Neural progenitor cell (in vitro differentiated cells): Measurements from ENCODE around the gene AFG1L. TPM values are rescaled to one million over a fixed set of nuclear protein-coding genes. Genes with fewer than 3 reads are reported as not detected.

ENCODE experiments used
- DNase-seq: peaks from one replicate; pipeline ENCODE4 v3.0.0-alpha.2; 2016; ENCODE audit warnings: low spot score
- H2AFZ ChIP-seq: fragments of 200-600 bp; sonication (generic); replicated peaks from 2 replicates; pipeline ENCODE4 v1.6.1; 2016; ENCODE audit warnings: antibody characterized with exemption
- H3F3A ChIP-seq: fragments of 200-600 bp; sonication (generic); 2 replicates; pipeline ENCODE4 v1.6.1; 2016; ENCODE audit warnings: antibody characterized with exemption, low read depth
- H3K27ac ChIP-seq: fragments of 200-600 bp; sonication (generic); 2 replicates; pipeline ENCODE4 v1.5.1; 2016; ENCODE audit warnings: mild to moderate bottlenecking
- H3K27me3 ChIP-seq: fragments of 200-600 bp; sonication (generic); 2 replicates; pipeline ENCODE4 v1.6.1; 2016; ENCODE audit warnings: mild to moderate bottlenecking, moderate library complexity
- H3K36me3 ChIP-seq: fragments of 200-600 bp; sonication (generic); 2 replicates; pipeline ENCODE4 v1.5.1; 2016
- H3K4me1 ChIP-seq: fragments of 200-600 bp; sonication (generic); 2 replicates; pipeline ENCODE4 v1.6.1; 2016; ENCODE audit warnings: mixed run types
- H3K4me2 ChIP-seq: fragments of 200-600 bp; sonication (generic); 2 replicates; pipeline ENCODE4 v1.6.1; 2016
- H3K4me3 ChIP-seq: fragments of 200-600 bp; sonication (generic); 2 replicates; pipeline ENCODE4 v1.5.1; 2016
- H3K79me2 ChIP-seq: fragments of 200-600 bp; sonication (generic); 2 replicates; pipeline ENCODE4 v1.6.1; 2016; ENCODE audit warnings: low read depth
- H3K9ac ChIP-seq: fragments of 200-600 bp; sonication (generic); 2 replicates; pipeline ENCODE4 v1.6.1; 2016
- H3K9me3 ChIP-seq: fragments of 200-600 bp; sonication (generic); 2 replicates; pipeline ENCODE4 v1.5.1; 2016; ENCODE audit warnings: low read depth
- H4K20me1 ChIP-seq: fragments of 200-600 bp; sonication (generic); 2 replicates; pipeline ENCODE4 v1.6.1; 2016; ENCODE audit warnings: low read depth
- H3K27ac Mint-ChIP-seq: 3 replicates; pipeline ENCODE4 v1.8.0; 2021; ENCODE audit warnings: mixed read lengths
- H3K27me3 Mint-ChIP-seq: 2 replicates; pipeline ENCODE4 v1.8.0; 2022; ENCODE audit warnings: low read depth, mild to moderate bottlenecking, inconsistent platforms, moderate library complexity, mixed read lengths; ENCODE audit not compliant: insufficient read depth
- H3K36me3 Mint-ChIP-seq: 3 replicates; pipeline ENCODE4 v1.8.0; 2021; ENCODE audit warnings: mixed read lengths
- H3K4me1 Mint-ChIP-seq: 3 replicates; pipeline ENCODE4 v1.8.0; 2021; ENCODE audit warnings: mixed read lengths
- H3K4me3 Mint-ChIP-seq: 3 replicates; pipeline ENCODE4 v1.8.0; 2021; ENCODE audit warnings: mild to moderate bottlenecking, moderate library complexity, mixed read lengths
- H3K9me3 Mint-ChIP-seq: 3 replicates; pipeline ENCODE4 v1.8.0; 2020; ENCODE audit warnings: mixed read lengths
- EZH2 ChIP-seq: fragments of 200-600 bp; sonication (generic); IDR thresholded peaks from 2 replicates; pipeline ENCODE4 v1.6.1; 2017; ENCODE audit warnings: antibody characterized with exemption, mild to moderate bottlenecking, moderate library complexity
- EZH2phosphoT487 ChIP-seq: fragments of 200-600 bp; sonication (generic); IDR thresholded peaks from 2 replicates; pipeline ENCODE4 v1.6.1; 2017; ENCODE audit warnings: antibody characterized with exemption
- total RNA-seq: library from RNA; depleted of rRNA; stranded (reverse); fragments of >200 nt; gene quantifications from 2 replicates; pipeline ENCODE4 v1.2.3, GENCODE V29; 2015; ENCODE audit warnings: low replicate concordance
- TF ChIP-seq, protein P1 (sequence below): fragments of 200-600 bp; sonication (generic); IDR thresholded peaks from 2 replicates; pipeline ENCODE4 v1.5.1; 2017; ENCODE audit warnings: antibody characterized with exemption, mild to moderate bottlenecking

Gene AFG1L
- total RNA-seq, 1 donor from 2014 or later, result 8.3 TPM

DNA sequence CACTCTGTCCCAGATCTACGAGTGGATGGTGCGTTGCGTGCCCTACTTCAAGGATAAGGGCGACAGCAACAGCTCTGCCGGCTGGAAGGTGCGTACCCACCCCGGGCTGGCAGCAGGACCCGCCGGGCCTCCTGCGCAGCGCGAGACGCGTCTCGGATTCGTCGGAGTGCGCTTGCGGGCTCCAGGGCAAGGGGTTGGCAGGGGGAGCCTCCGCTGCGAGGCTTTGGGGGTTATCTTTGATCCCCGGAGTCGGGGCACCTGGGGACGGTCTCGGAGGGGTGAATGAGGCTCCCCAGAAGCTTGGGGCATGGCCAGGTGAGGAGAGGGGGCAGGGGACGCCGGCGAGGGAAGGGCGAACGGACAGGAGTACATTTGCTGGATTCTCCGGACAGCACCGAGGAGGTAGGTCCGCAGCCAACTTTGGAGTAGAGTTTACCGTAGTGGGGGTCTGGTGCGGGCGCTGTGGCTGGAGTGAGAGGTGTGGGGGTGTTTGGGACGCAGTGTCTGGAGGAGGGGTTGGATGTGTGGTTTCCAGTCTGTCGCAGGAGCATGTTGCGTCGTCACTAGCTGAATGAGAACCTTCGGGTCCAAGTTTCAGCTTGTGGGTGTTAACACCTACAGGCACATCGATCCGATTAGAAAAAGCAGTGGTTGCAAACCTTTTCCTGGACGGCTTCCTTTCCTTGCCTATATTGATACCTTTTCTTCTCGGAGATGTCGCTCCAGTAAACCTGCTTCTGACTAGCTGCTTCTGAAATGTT is 267.1 kb downstream of the AFG1L start:
- H3K9ac ChIP-seq, result peak overlapping the region; percentile 27
- peak overlapping the region; percentile 85 for H3K4me2 ChIP-seq
- peaks cover 40% of the 10 kb centered on the region for H3F3A ChIP-seq
- H3K79me2 ChIP-seq, result peaks cover 42% of the 10 kb centered on the region
- Mint-ChIP-seq H3K27ac (no peak overlapping the region), H3K9me3 (peaks cover 4% of the 10 kb centered on the region), H3K36me3 (peaks cover 9% of the 10 kb centered on the region), H3K4me3 (peak overlapping the region; percentile 96), H3K4me1 (peaks cover 22% of the 10 kb centered on the region), H3K27me3 (peaks cover 21% of the 10 kb centered on the region)
- DNase-seq, result peak; percentile 60
- peaks cover 55% of the 10 kb centered on the region for H4K20me1 ChIP-seq
- no peaks in the 10 kb centered on the region for H3K9me3 ChIP-seq
- no peak overlapping the region for H2AFZ ChIP-seq
- no peak overlapping the region for H3K27ac ChIP-seq
- H3K27me3 ChIP-seq, result peaks cover 45% of the 10 kb centered on the region
- peak overlapping the region; percentile 76 for H3K4me3 ChIP-seq
- H3K36me3 ChIP-seq, result no peaks in the 10 kb centered on the region
- H3K4me1 ChIP-seq, result peaks cover 14% of the 10 kb centered on the region
- TF ChIP-seq EZH2phosphoT487, result peak; percentile 13
- TF ChIP-seq EZH2, result no peak

DNA sequence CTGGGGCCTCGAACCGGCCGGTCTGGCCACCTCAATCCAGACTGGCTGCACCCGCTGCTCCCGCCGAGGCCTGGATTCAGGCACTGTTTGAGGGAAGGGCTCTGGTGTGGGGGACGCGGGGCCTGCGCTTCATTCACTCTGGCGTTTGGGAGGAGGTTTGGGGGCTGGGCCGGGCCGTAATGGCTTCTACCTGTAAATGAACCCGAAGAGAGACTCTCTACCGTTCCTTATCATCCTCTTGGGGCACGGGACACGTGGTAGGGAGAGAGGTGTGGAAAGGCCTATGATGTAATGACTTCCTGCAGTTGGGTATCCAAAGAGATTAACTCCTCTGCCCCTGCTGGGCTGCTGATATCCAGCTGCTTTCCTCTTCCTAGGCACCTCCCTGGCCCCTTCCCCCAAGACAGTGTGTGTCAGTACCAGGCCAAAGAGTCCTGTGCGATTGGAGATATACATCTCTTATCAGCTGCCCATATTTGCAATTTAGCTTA is 267.7 kb downstream of the AFG1L start:
- Mint-ChIP-seq H3K36me3 (peaks cover 11% of the 10 kb centered on the region), H3K4me1 (peaks cover 17% of the 10 kb centered on the region), H3K9me3 (peaks cover 4% of the 10 kb centered on the region), H3K27me3 (peaks cover 21% of the 10 kb centered on the region), H3K27ac (no peak overlapping the region), H3K4me3 (peak overlapping the region; percentile 96)
- Histone ChIP-seq H3K36me3 (no peaks in the 10 kb centered on the region), H3K27me3 (peaks cover 40% of the 10 kb centered on the region), H3K4me3 (peak overlapping the region; percentile 76), H2AFZ (no peak overlapping the region), H3K79me2 (peaks cover 43% of the 10 kb centered on the region), H3F3A (peaks cover 33% of the 10 kb centered on the region), H3K4me2 (peak overlapping the region; percentile 85), H3K9ac (no peak overlapping the region), H4K20me1 (peaks cover 61% of the 10 kb centered on the region), H3K9me3 (no peaks in the 10 kb centered on the region), H3K27ac (no peak overlapping the region), H3K4me1 (peaks cover 9% of the 10 kb centered on the region)
- TF ChIP-seq, protein P1, sequence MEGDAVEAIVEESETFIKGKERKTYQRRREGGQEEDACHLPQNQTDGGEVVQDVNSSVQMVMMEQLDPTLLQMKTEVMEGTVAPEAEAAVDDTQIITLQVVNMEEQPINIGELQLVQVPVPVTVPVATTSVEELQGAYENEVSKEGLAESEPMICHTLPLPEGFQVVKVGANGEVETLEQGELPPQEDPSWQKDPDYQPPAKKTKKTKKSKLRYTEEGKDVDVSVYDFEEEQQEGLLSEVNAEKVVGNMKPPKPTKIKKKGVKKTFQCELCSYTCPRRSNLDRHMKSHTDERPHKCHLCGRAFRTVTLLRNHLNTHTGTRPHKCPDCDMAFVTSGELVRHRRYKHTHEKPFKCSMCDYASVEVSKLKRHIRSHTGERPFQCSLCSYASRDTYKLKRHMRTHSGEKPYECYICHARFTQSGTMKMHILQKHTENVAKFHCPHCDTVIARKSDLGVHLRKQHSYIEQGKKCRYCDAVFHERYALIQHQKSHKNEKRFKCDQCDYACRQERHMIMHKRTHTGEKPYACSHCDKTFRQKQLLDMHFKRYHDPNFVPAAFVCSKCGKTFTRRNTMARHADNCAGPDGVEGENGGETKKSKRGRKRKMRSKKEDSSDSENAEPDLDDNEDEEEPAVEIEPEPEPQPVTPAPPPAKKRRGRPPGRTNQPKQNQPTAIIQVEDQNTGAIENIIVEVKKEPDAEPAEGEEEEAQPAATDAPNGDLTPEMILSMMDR, result no peak
- TF ChIP-seq EZH2, result no peak
- no peak for TF ChIP-seq EZH2phosphoT487
- DNase-seq, result peak; percentile 81

- H3K9me3 Mint-ChIP-seq, result peaks cover 4% of the 10 kb centered on the region
- peaks cover 17% of the 10 kb centered on the region for H3K4me1 Mint-ChIP-seq
- H3K9me3 ChIP-seq, result no peaks in the 10 kb centered on the region
- DNase-seq, result no peak
- H3K27me3 Mint-ChIP-seq, result peaks cover 21% of the 10 kb centered on the region
- H2AFZ ChIP-seq, result no peak overlapping the region
- H4K20me1 ChIP-seq, result peaks cover 61% of the 10 kb centered on the region
- peaks cover 30% of the 10 kb centered on the region for H3F3A ChIP-seq
- no peak for TF ChIP-seq EZH2
- TF ChIP-seq, protein P1, result no peak
- no peak for TF ChIP-seq EZH2phosphoT487
- H3K4me3 ChIP-seq, result peak overlapping the region; percentile 76
- peaks cover 40% of the 10 kb centered on the region for H3K27me3 ChIP-seq
- peaks cover 13% of the 10 kb centered on the region for H3K36me3 Mint-ChIP-seq
- no peak overlapping the region for H3K27ac Mint-ChIP-seq
- H3K79me2 ChIP-seq, result peaks cover 43% of the 10 kb centered on the region
- H3K9ac ChIP-seq, result no peak overlapping the region
- H3K36me3 ChIP-seq, result no peaks in the 10 kb centered on the region
- H3K4me3 Mint-ChIP-seq, result peak overlapping the region; percentile 96
- H3K4me1 ChIP-seq, result peaks cover 9% of the 10 kb centered on the region
- peak overlapping the region; percentile 85 for H3K4me2 ChIP-seq
- no peak overlapping the region for H3K27ac ChIP-seq
Observed at GRCh38 chr6:108563292-108563691, 268.4 kb downstream of the AFG1L start.

DNA sequence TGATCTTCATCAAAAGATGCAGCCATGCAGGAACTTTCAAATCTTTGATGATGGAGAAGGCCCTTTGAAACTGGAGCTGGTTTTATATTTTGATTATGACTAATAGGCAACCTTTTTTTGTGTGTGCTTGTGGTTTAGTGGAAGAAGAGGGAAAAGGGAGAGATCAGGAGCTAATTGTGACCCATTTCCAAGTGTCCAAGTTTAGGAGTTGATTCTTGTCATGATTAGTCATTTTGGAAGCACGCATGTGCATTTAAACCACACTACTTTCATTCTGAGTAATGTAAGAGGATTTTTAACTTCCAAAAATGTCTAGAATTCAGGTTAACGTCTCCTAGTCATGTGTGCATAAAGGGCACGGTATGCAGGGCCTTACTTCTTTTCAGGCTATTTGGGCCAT is 269.3 kb downstream of the AFG1L start:
- Mint-ChIP-seq H3K4me1 (peaks cover 17% of the 10 kb centered on the region), H3K27me3 (peaks cover 21% of the 10 kb centered on the region), H3K4me3 (peak overlapping the region; percentile 50), H3K36me3 (peaks cover 19% of the 10 kb centered on the region), H3K9me3 (peaks cover 4% of the 10 kb centered on the region), H3K27ac (no peak overlapping the region)
- Histone ChIP-seq H2AFZ (no peak overlapping the region), H3K9me3 (no peaks in the 10 kb centered on the region), H3K27me3 (peaks cover 40% of the 10 kb centered on the region), H3K4me3 (no peak overlapping the region), H3K27ac (no peak overlapping the region), H3K36me3 (no peaks in the 10 kb centered on the region), H4K20me1 (peaks cover 61% of the 10 kb centered on the region), H3K4me1 (peaks cover 9% of the 10 kb centered on the region), H3F3A (peaks cover 24% of the 10 kb centered on the region), H3K9ac (no peak overlapping the region), H3K79me2 (peaks cover 43% of the 10 kb centered on the region), H3K4me2 (peak overlapping the region; percentile 85)
- TF ChIP-seq, protein P1, result no peak
- TF ChIP-seq EZH2phosphoT487 (no peak), EZH2 (no peak)
- DNase-seq, result no peak
